HG03060 (cell line): ENCODE results near the gene PROK1.

ENCODE experiments used
- ATAC-seq: cut with Tn5 transposase; IDR thresholded peaks from one replicate; pipeline ENCODE4 v1.9.1; 2021; ENCODE audit warnings: low read depth, moderate number of reproducible peaks; ENCODE audit not compliant: unreplicated experiment

Gene PROK1

DNA sequence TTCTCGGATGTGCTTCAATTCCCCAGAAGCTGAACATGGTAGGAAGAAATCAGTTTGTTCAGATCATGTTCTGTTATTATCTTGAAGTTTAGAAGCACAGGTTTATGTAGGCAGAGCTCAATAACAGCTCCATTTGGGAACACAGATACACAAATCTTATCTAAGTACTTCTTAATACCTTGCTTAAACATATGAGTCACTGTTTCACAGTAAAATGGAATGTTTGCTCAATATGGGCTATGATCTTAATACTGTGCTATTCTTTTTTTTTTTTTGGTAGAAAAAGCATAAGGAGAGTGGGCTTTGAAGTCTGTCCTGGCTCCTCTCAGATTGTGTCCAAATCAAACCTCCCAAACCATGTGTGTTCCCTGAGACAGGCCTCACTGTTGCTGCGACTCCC, 13.4 kb downstream of the PROK1 start:
- no peak for ATAC-seq

DNA sequence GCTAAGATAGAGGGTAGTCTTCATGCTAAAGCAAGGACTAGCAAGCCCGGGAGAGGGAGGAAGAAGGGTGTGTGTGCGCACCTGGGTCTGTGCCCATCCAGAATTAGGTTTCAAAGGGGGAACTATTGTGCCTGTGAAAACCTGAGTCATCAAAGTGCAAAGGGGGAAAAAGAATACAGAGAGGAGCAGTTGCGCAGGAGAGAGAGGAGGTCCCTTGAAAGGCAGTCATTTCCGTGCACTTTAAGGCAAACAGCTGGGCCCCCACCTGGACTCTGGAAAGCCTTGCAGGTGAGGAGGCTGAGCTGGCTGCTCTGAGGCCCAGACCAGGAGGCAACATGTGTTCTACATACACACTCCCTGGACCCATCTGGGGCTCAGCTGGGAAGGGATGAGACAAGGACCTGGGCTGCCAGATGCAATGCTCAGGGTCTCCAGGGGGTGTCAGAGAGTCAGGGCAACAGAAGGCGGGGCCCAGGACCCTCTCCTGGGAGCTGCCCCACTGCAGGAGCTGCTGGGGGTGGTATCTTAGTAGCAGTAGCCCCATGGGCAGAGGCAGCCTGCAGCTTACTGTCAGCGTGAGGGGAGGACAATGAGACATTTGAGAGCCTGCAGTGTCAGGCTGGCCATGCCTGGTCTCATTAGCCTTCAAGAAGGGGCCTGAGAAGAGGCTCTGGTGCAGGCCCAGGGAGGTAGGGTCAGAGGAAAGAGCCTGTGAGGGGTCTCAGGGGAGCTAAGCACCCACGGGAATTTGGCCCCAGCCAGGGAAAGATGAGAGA, 14.3 kb downstream of the PROK1 start:
- no peak for ATAC-seq

DNA sequence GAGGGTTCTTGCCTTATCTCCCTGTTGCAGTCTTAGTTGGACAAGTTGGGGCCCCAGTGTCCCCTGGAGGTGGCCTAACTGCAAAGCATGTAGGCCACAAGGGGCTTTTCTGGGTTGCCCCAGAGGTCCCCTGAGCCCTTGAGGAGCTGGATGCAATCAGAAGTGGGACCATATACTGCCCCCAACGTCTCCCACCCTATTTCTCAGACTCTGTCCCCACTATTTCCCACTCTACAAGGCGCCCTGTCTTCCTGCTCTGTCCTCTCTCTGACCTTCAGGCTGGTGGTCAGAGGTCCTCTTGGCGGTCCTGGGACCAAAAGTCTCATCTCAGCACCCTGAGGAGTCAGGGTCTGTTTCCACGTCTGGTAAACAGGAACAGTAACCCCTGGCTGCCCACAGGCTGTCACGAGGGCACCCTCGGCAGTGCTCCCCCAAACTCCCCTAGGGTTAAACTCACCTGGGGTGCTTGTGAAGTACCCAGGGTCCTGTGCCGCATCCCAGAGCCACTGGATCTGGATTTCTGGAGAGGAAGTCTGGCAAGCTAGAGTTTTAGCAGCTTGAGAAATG, 14.9 kb downstream of the PROK1 start:
- no peak for ATAC-seq

DNA sequence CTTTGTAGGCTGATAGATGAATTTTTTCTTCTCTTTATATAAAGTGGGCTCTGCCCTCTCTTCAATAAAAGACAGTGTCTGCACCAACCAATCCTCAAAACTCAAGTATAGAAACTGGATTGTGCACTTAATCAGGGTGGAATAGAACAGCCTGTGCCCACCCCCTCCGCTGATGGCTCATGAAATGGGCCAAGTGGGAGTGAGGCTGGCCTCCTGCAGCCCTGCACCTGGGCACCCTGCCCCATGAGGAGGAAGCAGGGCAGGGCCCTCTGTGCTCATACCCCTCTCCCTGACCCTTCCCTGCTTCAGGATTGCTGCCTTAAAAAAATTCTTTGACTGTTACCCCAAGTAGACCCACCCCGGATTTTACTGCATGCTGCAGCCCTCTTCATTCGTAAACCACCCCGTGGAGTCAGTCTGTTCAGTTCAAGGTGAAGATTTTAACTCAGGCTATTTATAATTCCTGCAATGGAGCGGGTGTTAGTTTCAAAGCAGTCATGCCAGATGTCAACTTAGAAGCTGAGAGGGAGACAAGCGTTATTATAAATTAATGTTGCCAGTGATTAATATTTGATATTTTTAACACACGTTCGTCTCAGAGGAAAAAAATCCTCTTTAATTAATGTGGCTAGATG, 15.8 kb downstream of the PROK1 start:
- ATAC-seq = no peak

DNA sequence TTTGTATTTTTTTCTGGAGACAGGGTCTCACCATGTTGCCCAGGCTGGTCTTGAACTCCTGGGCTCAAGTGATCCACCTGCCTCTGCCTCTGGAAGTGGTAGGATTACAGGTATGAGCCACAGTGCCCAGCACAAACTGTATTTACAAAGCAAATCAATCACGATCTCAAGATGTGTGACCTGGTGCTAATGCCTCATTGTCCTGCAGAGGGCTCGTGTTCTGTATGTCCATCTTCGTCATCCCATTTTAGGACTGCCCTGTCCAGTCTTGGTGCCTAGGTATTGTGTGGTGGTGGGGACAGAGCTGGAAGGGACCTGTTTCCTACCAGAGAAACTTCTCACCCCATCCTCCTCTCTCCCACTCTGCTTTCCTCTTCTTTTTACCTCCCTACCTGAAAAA, 20.2 kb downstream of the PROK1 start:
- no peak for ATAC-seq

DNA sequence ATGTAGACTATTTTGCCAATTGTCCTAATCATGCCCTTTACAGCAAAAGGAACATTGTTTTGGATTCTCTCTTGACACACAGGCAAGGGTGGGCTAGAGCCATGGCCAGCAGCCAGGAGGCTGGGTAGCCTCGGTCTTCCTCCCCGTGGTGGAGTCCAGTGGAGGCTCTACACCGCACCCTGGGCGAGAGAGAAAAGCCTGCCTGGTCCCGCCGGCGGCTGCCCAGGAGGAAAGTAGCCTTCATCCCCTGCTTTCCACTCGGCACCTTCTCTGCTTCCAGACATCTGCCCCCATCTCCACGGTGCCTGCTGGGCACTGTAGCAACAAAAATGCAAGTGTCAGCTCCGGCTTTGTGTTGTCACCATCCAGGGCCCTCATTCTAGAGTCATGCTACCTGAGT, 21.6 kb downstream of the PROK1 start:
- ATAC-seq = no peak

DNA sequence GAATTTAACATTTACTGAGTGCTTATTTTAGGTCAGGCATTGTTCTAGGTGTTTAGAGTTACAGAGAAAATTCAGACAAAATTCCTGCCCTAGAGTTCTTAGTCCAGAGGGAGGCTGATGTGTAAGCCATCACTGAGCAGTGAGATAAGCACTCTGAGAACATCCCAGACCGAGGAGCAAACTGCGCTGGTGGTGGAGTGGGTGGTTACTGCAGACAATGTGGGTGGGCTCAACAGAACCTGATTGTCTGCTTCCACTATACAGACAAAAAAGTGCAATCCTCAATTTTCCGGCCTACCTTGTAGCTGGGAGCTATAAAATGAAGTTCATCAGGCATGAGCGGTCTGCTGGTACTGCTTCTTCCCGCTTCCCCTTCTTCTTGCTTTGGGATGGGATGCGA, 23.5 kb downstream of the PROK1 start:
- ATAC-seq = no peak

DNA sequence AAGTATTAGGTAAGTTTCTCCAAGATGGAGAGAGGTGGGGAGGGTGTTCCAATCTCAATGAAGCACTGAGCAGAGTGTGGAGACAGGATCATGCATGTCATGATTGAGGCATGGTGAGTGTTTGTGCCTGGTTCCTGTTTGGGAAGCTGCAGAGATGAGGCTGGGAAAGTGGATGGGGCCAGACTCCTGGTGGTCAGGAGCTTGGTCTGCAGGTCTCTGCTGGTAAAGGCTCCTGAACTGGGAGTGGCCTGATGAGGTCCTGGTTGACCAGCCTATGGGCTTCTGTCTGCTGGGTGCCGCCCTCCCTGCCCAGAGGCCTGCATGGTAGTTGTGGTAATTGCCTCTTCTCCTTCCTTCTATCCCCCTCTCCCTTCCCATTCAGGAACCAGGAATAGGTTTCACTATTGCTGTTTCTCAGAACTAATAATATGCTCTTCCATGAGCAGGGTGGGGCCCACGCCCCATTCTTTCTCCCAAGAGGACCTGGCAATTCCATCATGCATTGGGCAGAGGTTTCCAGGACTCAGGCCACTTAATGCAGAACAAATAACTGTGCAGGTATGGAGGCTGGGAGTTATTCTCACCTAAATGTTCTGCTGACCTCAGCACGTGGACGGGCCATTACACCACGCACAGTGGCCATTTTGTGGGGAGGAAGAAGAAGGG, 24.5 kb downstream of the PROK1 start:
- ATAC-seq = no peak

DNA sequence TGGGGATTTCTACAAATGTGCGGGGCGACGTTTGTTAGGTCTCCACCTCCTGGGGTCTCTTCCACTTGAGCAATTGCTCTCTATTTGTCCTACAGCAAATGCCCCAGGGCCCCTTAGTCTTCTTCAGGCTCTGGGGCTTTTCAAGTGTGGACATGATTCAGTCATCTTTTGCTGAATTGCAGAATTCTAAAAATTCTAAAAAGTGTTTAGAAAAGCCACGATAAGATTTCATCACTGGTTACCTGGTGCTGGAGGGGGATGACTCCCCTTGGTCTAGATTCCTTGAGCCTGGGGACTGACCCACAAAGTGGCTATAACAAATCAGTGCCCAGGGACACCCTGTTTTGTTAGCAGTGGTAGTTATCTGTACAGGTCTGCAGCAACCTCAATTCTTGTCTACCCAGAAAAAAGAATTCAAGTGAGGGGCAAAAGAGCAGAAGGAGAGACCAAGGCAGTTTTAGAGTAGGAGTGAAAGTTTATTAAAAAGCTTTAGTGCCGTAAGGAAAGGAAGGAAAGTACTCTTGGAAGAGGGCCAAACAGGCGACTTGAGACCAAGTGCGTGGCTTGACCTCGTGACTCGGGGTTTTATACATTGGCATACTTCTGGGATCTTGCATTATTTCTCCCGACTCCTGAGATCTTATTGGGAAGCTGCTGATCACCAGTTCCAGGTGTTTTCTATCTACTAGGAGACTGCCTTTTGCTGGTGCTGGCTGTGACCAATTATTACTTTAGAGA, 25.2 kb downstream of the PROK1 start:
- ATAC-seq = no peak

DNA sequence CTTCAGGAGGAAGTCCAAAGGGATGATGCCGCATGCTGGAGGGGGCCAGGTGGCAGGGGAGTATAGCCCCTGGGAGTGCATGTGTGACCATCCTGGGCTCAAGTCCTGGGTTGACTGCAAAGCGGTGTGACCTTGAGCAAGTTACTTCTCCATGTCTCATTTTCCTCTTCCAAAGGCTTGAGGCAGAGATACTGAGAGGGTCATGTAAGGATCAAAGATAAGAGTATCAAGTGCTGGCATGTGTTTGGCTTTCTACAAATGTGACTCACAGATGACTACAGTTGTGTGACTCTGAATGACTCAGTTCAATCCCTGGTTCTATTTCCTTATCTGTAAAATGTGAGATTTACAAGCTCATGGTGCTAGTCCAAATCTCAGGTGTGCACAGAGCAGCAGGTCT, 26.1 kb downstream of the PROK1 start:
- no peak for ATAC-seq

DNA sequence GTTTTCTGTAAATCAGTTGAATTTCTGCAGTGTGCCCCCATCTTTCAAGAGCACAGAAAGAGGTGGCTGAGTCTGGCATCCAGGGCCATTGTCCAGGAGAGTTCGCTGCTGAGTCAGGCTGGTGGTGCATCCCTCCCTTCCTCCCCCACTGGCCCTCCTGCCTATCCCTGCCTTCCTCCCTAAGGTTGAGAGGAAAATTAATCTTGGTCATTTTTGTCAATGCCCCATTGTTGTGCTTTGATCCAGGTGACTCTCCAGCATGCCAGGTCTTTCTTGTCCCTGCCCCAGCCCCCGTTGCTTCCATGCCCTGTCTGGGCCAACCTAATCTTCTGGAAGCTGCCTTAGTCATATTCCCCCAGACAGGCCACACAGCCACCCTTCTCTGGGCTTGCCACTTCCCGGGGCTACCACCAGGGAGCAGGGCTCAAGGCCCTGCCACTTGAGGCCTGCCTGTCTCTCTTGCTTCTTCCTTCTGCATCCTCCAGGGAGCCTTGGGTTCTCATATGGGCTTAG, 26.6 kb downstream of the PROK1 start:
- ATAC-seq = no peak

DNA sequence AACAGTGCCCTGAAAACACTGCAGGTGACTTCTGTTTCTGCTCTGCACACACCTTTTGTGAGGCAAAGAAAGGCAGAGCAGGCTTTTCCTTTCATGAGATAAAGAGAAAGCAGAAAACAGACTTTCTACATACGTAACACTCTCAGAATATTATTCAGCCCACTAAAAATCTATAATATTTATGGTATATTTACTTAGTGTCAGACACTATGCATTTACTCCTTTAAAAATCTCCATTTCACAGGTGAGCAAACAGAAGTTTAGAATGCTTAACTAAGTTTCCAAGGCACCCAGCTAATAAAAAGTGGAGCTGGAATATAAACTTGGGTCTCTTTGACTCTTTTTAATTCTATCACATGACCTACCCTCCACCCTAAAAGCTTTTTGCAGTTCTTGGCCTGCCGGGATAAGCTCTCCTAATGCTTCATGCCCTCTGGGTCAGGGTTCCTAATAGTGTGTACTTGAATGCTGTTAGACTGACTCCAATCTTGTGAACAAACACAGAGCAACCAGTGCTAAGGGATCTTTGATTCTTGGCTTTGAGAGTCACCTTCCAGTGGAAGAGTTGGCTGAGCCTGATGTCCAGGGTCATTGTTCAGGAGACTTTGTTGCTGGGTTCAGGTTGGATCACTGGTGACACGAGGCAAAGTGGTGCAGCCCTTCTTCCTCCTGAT, 27.2 kb downstream of the PROK1 start:
- ATAC-seq = no peak

DNA sequence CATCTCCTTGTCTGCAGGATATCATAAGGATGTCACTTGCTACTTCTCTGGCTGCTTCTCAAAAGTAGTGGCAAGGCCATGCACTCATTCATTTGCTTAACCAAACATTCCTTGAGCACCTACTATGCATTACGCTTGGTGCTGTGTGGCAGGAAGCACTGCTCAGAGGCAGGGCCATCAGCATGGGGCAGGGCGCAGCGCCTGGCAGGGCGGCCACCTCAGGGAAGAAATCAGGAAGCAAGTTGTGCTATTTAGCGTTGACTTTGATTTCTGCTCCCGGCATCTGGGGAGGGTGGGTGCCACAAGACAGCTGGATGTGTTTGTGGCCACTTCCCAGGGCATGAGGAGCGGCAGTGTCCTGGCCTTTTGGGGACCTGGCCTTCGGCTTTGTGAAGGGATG, 27.9 kb downstream of the PROK1 start:
- no peak for ATAC-seq

DNA sequence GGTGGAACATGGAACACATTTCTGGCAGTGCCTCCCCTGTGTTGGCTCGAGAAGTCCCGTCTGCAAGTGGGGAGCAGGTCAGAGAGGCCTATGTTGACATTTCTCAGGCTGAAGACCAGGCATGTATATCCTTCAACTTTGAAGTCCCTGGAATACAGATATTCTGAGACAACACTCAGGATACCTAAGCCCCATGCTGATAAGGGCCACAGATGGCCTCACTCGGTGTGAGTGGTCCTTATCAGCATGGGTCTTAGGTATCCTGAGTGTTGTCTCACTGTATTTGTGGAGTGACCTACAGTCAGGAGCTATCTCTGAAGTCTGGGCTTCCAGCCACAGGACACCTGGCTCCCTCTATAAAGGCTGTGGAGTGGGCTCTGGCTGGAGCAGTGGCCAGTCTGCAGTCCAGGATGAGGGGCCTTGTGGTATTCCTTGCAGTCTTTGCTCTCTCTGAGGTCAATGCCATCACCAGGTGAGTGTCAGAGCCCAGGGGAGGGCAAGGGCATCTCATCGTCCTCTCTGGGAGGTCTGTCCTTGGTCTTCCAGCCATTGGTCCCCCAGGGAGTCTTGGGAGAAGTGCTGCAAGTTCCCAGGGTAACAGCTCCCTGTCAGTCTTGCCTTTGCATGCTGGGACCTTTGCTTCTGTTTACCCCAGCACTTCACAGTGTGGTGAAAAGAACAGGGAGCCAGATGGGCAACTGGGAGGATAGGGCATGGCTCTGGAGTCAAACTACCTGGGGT, 29.6 kb downstream of the PROK1 start:
- ATAC-seq = no peak

DNA sequence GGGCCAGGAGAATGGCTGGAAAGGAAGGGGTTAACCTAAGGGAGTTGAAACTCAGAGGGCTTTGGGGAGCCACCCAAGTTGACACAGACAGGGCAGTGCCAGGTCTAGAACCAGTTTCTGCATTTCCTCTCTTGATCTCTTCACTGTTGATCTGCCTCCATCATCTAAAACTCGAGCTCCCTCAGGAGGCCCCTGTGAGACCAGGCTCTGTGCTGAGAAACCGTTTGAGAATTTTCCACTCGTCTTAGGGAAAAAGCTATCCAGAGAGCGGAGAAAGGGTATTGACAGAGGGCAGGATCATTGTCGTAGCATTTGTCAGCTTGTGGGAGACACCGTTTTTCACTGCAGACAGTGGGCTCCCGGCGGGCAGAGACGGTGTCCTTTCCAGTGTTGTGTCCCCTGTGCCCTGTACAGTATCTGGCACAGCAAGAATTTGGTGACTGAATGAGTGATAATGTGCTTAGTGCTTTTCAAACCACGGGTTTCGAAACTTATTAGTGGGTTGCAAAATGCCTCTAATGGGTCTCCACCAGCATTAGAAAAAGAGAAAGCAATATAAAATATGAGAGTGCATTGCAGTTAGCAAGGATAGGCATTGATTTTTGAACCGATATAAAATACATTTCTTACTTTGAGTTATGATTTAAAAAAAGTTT, 31.1 kb downstream of the PROK1 start:
- ATAC-seq = no peak

DNA sequence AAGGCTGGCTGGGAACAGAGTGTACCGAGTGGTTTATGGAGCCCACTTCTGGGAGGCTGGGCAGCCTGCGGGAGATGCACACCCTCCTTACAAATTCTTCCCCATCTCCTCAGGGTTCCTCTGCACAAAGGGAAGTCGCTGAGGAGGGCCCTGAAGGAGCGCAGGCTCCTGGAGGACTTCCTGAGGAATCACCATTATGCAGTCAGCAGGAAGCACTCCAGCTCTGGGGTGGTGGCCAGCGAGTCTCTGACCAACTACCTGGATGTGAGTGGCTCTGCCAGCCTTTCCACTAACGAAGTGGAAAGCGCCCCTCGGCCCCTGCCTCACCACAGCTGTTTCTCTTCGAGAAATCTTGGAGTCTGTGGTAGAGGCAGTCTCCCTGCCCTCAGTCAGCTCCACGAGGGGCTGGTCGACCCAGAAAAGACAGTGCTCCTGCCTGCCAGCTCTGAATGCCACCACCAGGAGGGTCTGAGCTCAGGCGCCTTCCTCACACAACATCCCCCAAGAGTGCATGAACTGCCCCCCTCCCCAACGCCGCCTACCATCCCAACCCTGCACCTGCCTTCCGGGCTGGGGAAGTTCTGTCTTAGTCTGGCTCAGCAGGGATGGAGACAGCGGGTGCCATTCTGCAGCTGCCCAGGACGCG, 31.8 kb downstream of the PROK1 start:
- ATAC-seq = no peak

DNA sequence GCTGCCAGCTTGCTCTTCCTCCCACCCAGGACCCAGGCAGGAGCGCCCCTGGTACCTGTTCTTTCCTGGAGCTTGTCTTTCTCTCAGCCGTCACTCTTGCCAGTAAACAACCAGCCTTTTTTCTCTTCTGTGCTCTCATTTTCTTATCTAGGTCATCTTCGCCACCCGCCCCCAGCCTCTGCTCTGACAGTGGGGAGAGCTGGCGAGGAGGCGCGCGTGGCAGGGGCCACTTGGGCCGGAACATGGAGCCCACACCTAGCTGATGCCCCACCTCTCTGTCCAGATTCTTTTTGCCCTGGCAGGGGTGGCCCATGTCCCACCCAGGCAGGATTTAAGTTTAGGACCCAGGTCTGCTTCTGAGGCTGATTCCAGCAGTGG, 32.3 kb downstream of the PROK1 start:
- ATAC-seq = no peak

DNA sequence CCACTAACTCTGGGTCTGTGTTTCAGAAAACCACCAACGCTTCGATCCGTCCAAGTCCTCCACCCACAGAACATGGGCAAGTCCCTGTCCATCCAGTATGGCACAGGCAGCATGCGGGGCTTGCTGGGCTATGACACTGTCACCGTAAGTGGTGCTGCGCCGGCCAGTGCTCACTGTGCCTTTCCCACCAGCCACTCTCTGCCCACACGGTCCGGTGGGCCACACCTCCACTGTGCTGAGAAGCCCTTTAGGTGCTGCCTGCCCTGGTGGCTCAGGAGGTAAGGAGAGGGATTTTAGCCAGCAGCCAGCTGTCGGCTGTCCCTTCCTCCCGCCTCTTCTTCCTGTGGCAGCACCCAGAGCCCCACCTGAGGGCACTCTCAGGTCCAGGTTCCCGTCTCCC, 33.9 kb downstream of the PROK1 start:
- ATAC-seq = no peak

DNA sequence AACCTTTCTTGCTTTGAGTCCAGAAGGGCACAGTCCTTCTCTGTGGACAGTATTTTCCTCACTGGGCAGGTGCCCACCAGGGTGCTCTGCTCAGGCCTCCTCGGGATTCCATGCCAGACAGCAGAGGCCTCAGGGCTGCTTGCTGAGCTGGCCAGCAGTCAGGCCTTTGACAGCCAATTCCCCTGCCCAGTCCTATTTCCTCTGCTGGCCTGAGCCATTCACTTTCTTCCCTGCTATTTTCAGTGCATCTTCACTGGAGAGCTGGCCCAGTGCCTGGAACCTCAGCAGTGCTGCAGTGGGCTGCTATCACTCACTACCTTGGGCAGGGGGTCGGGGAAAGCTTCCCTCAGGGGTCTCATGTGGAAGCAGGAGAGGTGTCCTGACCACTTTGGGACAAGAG, 34.8 kb downstream of the PROK1 start:
- no peak for ATAC-seq
